ELR (cell line): ENCODE results near the gene MPPED1.

Source experiments
- DNase-seq: peaks from one replicate; pipeline ENCODE4 v3.0.0-alpha.2; 2015; ENCODE audit warnings: low read depth

Gene MPPED1

GRCh38 chr22:43448048-43448447 is 36.2 kb downstream of the MPPED1 start:
- DNase-seq: no peak

GRCh38 chr22:43449205-43449830 is 37.5 kb downstream of the MPPED1 start:
- no peak for DNase-seq

GRCh38 chr22:43449831-43450225 is 38.0 kb downstream of the MPPED1 start:
- no peak for DNase-seq

- DNase-seq: no peak
Observed at GRCh38 chr22:43451371-43452050, 39.7 kb downstream of the MPPED1 start.

GRCh38 chr22:43455846-43456245 is 44.0 kb downstream of the MPPED1 start:
- DNase-seq: no peak

- DNase-seq: no peak
Observed at GRCh38 chr22:43457002-43457401, 45.2 kb downstream of the MPPED1 start.

- no peak for DNase-seq
Observed at GRCh38 chr22:43462701-43463100, 50.9 kb downstream of the MPPED1 start.

GRCh38 chr22:43464809-43465208 is 53.0 kb downstream of the MPPED1 start:
- DNase-seq: no peak

GRCh38 chr22:43465291-43466015 is 53.6 kb downstream of the MPPED1 start:
- no peak for DNase-seq

- DNase-seq: no peak
Observed at GRCh38 chr22:43466710-43467109, 54.9 kb downstream of the MPPED1 start.

GRCh38 chr22:43467216-43467940 is 55.6 kb downstream of the MPPED1 start:
- no peak for DNase-seq

- DNase-seq: no peak
Observed at GRCh38 chr22:43470253-43470652, 58.4 kb downstream of the MPPED1 start.

GRCh38 chr22:43470941-43471585 is 59.2 kb downstream of the MPPED1 start:
- no peak for DNase-seq

- DNase-seq: no peak
Observed at GRCh38 chr22:43471606-43472135, 59.9 kb downstream of the MPPED1 start.

GRCh38 chr22:43473031-43473430 is 61.2 kb downstream of the MPPED1 start:
- DNase-seq: no peak

GRCh38 chr22:43473441-43473840 is 61.6 kb downstream of the MPPED1 start:
- no peak for DNase-seq

- DNase-seq: no peak
Observed at GRCh38 chr22:43474161-43475101, 62.6 kb downstream of the MPPED1 start.

- no peak for DNase-seq
Observed at GRCh38 chr22:43475549-43476076, 63.8 kb downstream of the MPPED1 start.

GRCh38 chr22:43476341-43476740 is 64.5 kb downstream of the MPPED1 start:
- no peak for DNase-seq
